Urothelium cell line (cell line): ENCODE measurements around the gene TMPRSS13.

Experiments used
- DNase-seq: peaks from one replicate; pipeline ENCODE4 v3.0.0; 2011; ENCODE audit warnings: low spot score, mixed read lengths
- FAIRE-seq: peaks from 2 replicates; lab custom pipeline; 2011; peaks lifted over from hg19 to GRCh38; lab: Jason Lieb, UNC

Gene TMPRSS13

GRCh38 chr11:117914991-117915618 lies 14.1 kb downstream of the TMPRSS13 start:
- FAIRE-seq (no peak), DNase-seq (no peak)

GRCh38 chr11:117914398-117914761 lies 14.8 kb downstream of the TMPRSS13 start:
- no peak for DNase-seq
- no peak for FAIRE-seq

GRCh38 chr11:117913736-117914397 lies 15.3 kb downstream of the TMPRSS13 start:
- peak; percentile 32 for FAIRE-seq
- DNase-seq = no peak

- DNase-seq (no peak), FAIRE-seq (no peak)
Observed at GRCh38 chr11:117912497-117912896, 16.7 kb downstream of the TMPRSS13 start.

GRCh38 chr11:117911694-117912093 lies 17.5 kb downstream of the TMPRSS13 start:
- DNase-seq = no peak
- no peak for FAIRE-seq

GRCh38 chr11:117910941-117911655 lies 18.1 kb downstream of the TMPRSS13 start:
- no peak for DNase-seq

GRCh38 chr11:117910525-117910924 lies 18.7 kb downstream of the TMPRSS13 start:
- DNase-seq = no peak

More at GRCh38 chr11:117910941-117911655, 18.1 kb downstream of the TMPRSS13 start:
- FAIRE-seq = no peak

GRCh38 chr11:117909611-117910382 lies 19.4 kb downstream of the TMPRSS13 start:
- DNase-seq = no peak
- no peak for FAIRE-seq

More at GRCh38 chr11:117910525-117910924, 18.7 kb downstream of the TMPRSS13 start:
- FAIRE-seq = no peak

GRCh38 chr11:117908959-117909610 lies 20.1 kb downstream of the TMPRSS13 start:
- no peak for FAIRE-seq
- DNase-seq = no peak

- FAIRE-seq = no peak
- DNase-seq = no peak
Observed at GRCh38 chr11:117908109-117908895, 20.9 kb downstream of the TMPRSS13 start.

GRCh38 chr11:117907276-117908108 lies 21.7 kb downstream of the TMPRSS13 start:
- DNase-seq = peak; percentile 92
- FAIRE-seq = peak; percentile 69

- DNase-seq = no peak
Observed at GRCh38 chr11:117906710-117907109, 22.5 kb downstream of the TMPRSS13 start.

GRCh38 chr11:117906126-117906525 lies 23.1 kb downstream of the TMPRSS13 start:
- DNase-seq (no peak), FAIRE-seq (no peak)

More at GRCh38 chr11:117906710-117907109, 22.5 kb downstream of the TMPRSS13 start:
- FAIRE-seq = no peak

GRCh38 chr11:117905524-117905923 lies 23.7 kb downstream of the TMPRSS13 start:
- DNase-seq (no peak), FAIRE-seq (no peak)

- FAIRE-seq (no peak), DNase-seq (no peak)
Observed at GRCh38 chr11:117903505-117904382, 25.5 kb downstream of the TMPRSS13 start.

GRCh38 chr11:117902001-117902845 lies 27.0 kb downstream of the TMPRSS13 start:
- DNase-seq (no peak), FAIRE-seq (no peak)

GRCh38 chr11:117901601-117902000 lies 27.6 kb downstream of the TMPRSS13 start:
- DNase-seq = no peak
- FAIRE-seq = no peak
